Measurements from ENCODE around the gene INSRR.

GRCh38 chr1:156897078-156897825 lies 38.3 kb upstream of the INSRR start:
- TF ChIP-seq CTCF (IDR thresholded peaks at IDR 0.05) (no peak), EP300 (IDR thresholded peaks at IDR 0.05) (no peak)

All from gastroesophageal sphincter (tissue), 3 donors.